GM12865 (cell line): Measurements from ENCODE around the gene HMGCL.
A peak's percentile ranks its signal among the peaks of the same experiment; 100 is the strongest.
"Not testable (repeated sequence)": the region's sequence is repeated elsewhere in the genome, so short reads cannot be mapped to it uniquely, and the experiment has no call there.

ENCODE experiments used
- DNase-seq: peaks from one replicate; pipeline ENCODE4 v3.0.0; 2010; ENCODE audit warnings: low read depth
- H3K4me3 ChIP-seq: 2 replicates; pipeline ENCODE4 v1.5.1; 2011; ENCODE audit warnings: mild to moderate bottlenecking, low read depth, low read length, control low read depth
- CTCF ChIP-seq: IDR thresholded peaks from 2 replicates; pipeline ENCODE4 v1.5.1; 2011; ENCODE audit warnings: low read length, control low read depth, low read depth, inconsistent platforms; ENCODE audit not compliant: insufficient read depth; ENCODE audit errors: missing control alignments

The HMGCL gene

GRCh38 chr1:23865543-23865930 lies 40.3 kb upstream of the HMGCL start:
- peak overlapping the region; percentile 75 for H3K4me3 ChIP-seq
- peak; percentile 90 for DNase-seq
- TF ChIP-seq CTCF: no peak

- TF ChIP-seq CTCF: no peak
- no peak for DNase-seq
- peak overlapping the region; percentile 15 for H3K4me3 ChIP-seq
These were observed 39.7 kb upstream of the HMGCL start for GRCh38 chr1:23864801-23865542.

GRCh38 chr1:23862640-23863039 lies 37.4 kb upstream of the HMGCL start:
- no peak for TF ChIP-seq CTCF
- no peak overlapping the region for H3K4me3 ChIP-seq
- DNase-seq: no peak

GRCh38 chr1:23854568-23854967 lies 29.3 kb upstream of the HMGCL start:
- no peak overlapping the region for H3K4me3 ChIP-seq
- peak; percentile 18 for TF ChIP-seq CTCF
- DNase-seq: peak; percentile 21

GRCh38 chr1:23853124-23853523 lies 27.9 kb upstream of the HMGCL start:
- H3K4me3 ChIP-seq, DNase-seq: not testable (repeated sequence)

GRCh38 chr1:23851406-23851805 lies 26.2 kb upstream of the HMGCL start:
- not testable (repeated sequence) for DNase-seq

GRCh38 chr1:23848673-23849616 lies 23.7 kb upstream of the HMGCL start:
- H3K4me3 ChIP-seq: no peak overlapping the region
- no peak for DNase-seq
- no peak for TF ChIP-seq CTCF

More at GRCh38 chr1:23851406-23851805, 26.2 kb upstream of the HMGCL start:
- not testable (repeated sequence) for H3K4me3 ChIP-seq

- DNase-seq, H3K4me3 ChIP-seq: not testable (repeated sequence)
These were observed 22.4 kb upstream of the HMGCL start for GRCh38 chr1:23847482-23848095.
